HK-2 (cell line): ENCODE data around the gene VPS8.
"Not testable (repeated sequence)": the region's sequence is repeated elsewhere in the genome, so short reads cannot be mapped to it uniquely, and the experiment has no call there.

Source experiments
- DNase-seq: peaks from one replicate; pipeline ENCODE4 v3.0.0-alpha.2; 2018; ENCODE audit not compliant: unreplicated experiment

VPS8 gene

GRCh38 chr3:184919651-184920050 is 107.7 kb downstream of the VPS8 start:
- DNase-seq, result no peak

GRCh38 chr3:184924547-184924946 is 112.6 kb downstream of the VPS8 start:
- DNase-seq, result no peak

- DNase-seq, result no peak
Observed at GRCh38 chr3:184927796-184928315, 115.9 kb downstream of the VPS8 start.

GRCh38 chr3:184932777-184933176 is 120.8 kb downstream of the VPS8 start:
- DNase-seq, result no peak

DNA sequence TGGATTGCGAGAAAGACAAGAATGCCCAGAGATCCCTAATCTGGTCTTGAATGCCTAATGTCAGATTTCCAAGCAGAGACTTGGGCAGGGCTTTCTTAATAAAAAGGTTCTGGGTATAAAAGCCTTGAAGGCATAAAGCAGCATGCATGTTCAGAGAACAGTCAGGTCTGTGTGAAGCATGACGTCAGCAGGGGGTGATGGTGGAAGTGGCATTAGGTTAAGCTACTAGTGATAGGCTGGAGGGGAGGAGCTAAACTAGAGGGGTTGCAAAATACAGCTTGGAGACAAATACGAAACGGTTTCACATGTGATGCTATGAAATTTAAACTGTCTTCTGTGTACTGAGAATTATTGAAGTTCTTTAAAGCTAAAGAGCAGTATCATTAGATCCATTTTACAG is 125.6 kb downstream of the VPS8 start:
- DNase-seq, result no peak

- DNase-seq, result no peak
Observed at GRCh38 chr3:184941408-184941807, 129.4 kb downstream of the VPS8 start.

- DNase-seq, result no peak
Observed at GRCh38 chr3:184942735-184943134, 130.8 kb downstream of the VPS8 start.

GRCh38 chr3:184944241-184944640 is 132.3 kb downstream of the VPS8 start:
- DNase-seq, result no peak

DNA sequence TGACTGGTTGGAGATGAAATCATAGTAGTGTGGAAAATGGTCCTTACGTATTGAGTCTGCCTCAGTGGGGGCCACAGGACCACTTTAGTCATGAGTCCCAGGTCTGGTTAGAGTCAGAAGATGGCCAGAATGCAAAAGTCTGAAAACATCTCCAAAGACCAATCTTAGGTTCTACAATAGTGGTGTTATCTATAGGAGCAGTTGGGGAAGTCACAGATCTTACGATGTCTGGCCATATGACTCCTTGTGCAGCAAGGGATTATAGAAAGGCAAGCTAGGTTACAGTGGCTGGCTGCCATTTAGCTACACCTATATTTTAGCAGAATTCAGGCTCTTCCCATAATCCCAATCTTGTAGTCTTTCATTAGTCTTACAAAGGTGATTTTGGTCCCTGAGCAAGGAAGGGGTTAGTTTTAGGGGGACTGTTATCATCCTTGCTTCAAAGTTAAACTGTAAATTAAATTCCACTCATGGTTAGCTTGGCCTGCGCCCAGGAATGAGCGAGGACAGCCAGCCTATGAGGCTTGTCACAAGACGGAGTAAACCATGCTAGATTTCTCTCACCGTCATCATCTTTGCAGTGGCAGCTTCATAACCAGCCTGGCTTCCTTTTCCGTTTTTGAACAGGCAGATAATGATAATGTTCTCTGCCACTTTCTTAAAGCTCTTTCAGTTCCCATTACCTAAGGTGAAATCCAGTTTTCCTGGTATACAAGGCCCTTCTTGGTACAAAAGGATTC is 134.1 kb downstream of the VPS8 start:
- no peak for DNase-seq

GRCh38 chr3:184946917-184947316 is 135.0 kb downstream of the VPS8 start:
- no peak for DNase-seq

- no peak for DNase-seq
Observed at GRCh38 chr3:184949251-184949965, 137.4 kb downstream of the VPS8 start.

DNA sequence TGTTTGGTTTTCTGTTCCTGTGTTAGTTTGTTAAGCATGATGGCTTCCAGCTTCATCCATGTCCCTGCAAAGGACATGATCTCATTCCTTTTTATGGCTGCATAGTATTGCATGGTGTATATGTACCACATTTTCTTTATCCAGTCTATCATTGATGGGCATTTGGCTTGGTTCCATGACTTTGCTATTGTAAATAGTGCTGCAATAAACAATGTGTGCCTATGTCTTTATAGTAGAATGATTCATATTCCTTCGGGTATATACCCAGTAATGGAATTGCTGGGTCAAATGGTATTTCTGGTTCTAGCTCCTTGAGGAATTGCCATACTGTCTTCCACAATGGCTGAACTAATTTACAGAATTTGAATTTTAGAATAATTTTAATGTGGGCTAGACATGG is 138.8 kb downstream of the VPS8 start:
- not testable (repeated sequence) for DNase-seq

DNA sequence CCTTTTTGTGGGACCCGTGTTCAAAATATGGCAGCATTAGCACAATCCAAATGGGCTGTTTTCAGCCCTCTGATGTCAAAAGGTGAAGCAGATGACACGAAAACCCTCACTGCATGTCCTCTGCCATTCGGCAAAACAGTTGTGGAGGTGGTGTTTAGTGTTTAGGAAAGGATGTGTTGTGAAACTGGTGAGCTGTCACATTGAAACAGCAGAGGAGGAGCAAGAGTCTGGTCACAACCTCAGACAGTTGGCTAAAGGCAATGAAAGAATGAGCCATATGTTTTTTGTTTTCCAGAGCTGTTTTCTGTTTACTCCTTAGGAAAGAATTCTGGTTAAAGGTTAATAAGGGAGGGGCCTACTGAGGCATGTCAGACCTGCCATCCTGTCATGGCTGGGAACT is 140.7 kb downstream of the VPS8 start:
- no peak for DNase-seq

DNA sequence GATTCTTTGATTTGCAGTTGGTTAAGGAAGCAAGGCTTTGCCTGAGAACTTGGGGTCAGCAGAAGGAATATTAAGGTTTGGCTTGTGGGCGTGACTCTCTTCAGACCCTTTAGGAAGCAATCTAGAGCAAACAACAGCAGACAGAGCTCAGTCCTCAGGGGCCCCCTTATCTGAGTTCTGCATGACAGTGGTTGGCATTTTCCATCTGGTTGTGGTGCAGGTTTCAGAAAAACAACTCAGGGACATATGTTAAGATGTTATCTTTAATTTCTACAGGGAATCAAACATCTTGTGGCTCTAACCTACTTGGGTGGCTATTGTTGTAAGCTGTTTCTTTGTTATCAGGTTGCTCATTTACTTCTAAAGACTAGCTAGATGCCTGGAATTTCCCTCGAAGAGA is 141.4 kb downstream of the VPS8 start:
- DNase-seq, result no peak

GRCh38 chr3:184954251-184954650 is 142.3 kb downstream of the VPS8 start:
- DNase-seq, result no peak

GRCh38 chr3:184954851-184955250 is 142.9 kb downstream of the VPS8 start:
- DNase-seq, result not testable (repeated sequence)

DNA sequence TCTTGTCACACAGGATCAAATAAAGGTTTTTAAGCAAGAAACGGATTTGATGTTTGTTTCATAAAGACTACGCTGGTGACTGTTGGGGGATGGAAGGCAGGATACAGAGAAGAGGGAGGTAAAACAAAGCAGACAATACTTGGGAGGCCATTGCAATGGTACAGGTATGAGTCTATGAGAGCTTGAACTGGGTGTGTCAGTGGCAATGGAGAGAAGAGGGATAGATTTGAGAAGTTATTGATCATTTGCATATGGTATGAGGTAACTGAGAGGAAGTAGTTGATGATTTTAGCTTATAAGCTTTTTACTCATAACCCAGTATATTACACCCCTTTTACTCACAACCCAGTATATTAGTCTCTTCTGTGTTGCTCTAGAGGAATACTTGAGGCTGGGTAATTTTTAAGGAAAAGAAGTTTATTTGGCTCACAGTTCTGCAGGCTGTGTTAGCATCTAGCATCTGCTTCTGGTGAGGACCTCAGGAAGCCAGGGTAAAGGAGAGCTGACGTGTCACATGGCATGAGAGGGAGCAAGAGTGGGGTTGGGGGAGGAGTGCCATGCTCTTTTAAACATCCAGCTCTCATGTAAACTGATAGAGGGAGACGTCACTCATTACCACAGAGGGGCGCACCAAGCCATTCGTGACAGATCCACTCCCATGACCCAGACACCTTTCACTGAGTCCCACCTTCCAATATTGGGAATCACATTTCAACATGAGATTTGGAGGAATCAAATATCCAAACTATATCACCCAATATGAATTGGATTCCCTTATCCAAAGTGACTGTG is 153.9 kb downstream of the VPS8 start:
- no peak for DNase-seq

GRCh38 chr3:184968115-184968514 is 156.1 kb downstream of the VPS8 start:
- no peak for DNase-seq

GRCh38 chr3:184970186-184970585 is 158.2 kb downstream of the VPS8 start:
- DNase-seq, result no peak

- no peak for DNase-seq
Observed at GRCh38 chr3:184977796-184978195, 165.8 kb downstream of the VPS8 start.

GRCh38 chr3:184981071-184981470 is 169.1 kb downstream of the VPS8 start:
- DNase-seq, result no peak

DNA sequence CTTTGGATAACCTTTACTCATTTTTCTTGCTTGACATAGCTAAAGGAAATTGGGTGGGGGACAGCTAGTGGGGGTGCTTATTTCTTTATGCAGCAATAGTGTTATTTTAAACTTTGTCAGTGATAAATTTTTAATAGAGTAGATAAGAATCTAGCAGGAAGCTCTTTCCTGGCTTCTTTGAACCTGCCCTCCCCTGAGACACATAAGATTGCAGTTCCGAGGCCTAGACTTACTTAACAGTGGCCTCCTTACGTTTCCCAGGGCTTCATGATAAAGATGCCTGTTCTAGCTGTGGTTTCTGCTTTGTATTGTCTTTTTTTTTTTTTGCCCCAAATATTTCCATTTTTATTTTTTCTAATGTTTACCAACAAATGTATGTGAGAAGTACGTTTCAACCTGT is 170.1 kb downstream of the VPS8 start:
- no peak for DNase-seq
